NCI-H2029 (cell line): ENCODE measurements around the gene ALAS1.
A peak's percentile ranks its signal among the peaks of the same experiment; 100 is the strongest.
"Not testable (repeated sequence)": the region's sequence is repeated elsewhere in the genome, so short reads cannot be mapped to it uniquely, and the experiment has no call there.

ENCODE experiments used
- DNase-seq: peaks from one replicate; lab custom pipeline; 2025; lab: John Stamatoyannopoulos, UW

The ALAS1 gene

DNA sequence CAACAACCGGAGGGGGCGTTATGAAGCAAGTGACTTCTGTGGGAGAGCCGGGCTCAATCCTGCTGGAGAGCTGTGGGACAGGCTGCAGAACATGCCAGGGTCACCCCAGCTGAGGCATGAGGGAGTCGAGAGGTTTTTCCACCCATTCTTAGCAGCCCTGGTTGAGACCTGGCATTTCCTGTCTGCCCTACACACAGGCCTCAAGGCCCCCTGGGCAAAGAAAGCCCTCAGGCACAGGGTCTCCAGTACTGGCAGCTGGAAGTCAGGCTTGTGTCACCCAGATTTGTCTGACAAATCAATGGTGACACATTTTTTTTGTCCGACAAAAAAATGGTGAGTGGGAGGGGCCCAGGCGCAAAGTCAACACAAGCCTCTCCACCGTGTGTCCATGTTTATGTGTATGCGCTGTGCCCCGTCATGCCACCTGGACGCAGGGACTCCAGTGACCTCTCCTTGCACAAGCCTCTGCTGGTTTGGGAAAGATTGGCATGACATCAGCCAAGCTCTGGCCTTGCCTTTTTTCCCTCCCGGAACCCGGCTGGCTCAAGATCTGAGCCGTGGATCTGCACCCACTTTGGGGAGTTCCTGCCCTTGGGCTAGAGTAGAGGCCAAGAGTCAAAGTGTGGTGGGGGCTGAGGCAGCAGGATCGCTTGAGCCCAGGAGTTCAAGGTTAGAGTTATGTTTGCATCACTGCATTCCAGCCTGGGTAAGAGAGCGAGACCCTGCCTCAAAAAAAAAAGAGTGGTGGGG lies 20.8 kb upstream of the ALAS1 start:
- DNase-seq = no peak

GRCh38 chr3:52177701-52178042 lies 20.3 kb upstream of the ALAS1 start:
- no peak for DNase-seq

DNA sequence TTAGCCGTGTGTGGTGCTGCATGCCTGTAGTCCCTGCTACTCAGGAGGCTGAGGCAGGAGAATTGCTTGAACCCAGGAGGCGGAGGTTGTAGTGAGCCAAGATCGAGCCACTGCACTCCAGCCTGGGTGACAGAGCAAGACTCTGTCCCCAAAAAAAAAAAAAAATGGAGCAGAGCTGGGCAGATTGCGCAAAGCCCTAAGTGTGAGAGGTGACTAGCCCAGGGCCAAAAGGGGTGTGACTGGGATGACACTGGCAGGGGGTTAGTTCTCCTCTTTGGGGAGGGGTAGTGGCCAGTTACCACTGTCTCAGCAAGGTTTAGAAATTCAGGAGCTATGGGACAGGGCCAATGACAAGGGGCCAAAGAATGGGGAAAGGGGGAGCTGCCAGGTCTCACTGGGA lies 19.8 kb upstream of the ALAS1 start:
- not testable (repeated sequence) for DNase-seq

- DNase-seq = no peak
Observed at GRCh38 chr3:52178537-52178936, 19.4 kb upstream of the ALAS1 start.

GRCh38 chr3:52181543-52181942 lies 16.4 kb upstream of the ALAS1 start:
- DNase-seq = no peak

- DNase-seq = no peak
Observed at GRCh38 chr3:52182196-52182595, 15.8 kb upstream of the ALAS1 start.

DNA sequence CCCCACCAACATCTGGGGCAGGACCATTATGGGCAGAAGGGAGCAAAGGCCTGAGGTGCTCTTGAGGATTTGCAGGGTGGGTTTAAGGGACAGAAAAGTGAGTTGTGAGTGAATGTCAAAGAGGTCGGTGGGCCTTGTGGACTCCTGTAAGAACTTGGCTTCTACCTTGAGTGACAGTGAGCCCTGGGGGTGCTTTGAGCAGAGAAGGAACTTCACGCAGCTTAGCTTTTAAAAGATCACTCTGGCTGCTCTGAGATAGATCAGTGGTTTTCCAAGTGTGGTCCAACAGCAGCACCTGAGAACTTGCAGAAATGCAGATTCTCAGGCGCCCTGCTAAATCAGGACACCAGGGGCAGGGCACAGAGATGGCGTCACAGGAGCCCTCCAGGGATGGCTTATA lies 15.3 kb upstream of the ALAS1 start:
- DNase-seq = no peak

DNA sequence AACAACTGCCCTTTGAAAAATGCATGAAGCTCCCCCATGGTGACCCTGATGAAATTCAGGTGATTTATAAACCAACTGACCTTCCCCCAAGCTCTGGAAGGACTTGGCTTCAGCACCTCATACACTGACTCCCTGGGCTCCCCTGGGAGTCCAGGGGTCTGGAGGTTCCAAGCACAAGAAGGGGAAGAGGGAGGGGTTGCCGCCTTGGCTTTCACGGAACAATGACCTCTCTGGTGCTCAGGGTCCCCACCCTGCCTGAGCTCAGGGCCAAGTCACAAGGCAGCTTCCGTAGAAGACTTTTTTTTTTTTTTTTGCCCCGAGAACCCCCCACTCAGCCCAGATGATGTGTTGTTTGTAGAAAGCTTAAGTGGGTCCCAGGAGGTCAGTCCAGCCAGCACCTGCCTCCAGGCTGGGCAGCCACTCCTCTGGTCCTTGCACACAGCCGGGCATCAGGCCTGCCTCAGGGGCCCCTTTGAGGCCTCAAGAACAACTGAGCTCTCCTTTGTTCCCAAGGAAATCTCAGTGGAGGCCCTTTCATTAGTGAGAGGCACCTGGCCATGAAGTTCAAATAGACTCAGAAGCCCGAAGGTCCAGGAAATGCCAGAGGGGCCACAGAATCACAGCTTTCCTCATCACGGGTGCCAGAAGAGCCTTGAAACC lies 14.0 kb upstream of the ALAS1 start:
- DNase-seq = no peak

- no peak for DNase-seq
Observed at GRCh38 chr3:52184690-52185089, 13.3 kb upstream of the ALAS1 start.

- DNase-seq = no peak
Observed at GRCh38 chr3:52185311-52185710, 12.6 kb upstream of the ALAS1 start.

- no peak for DNase-seq
Observed at GRCh38 chr3:52185837-52186236, 12.1 kb upstream of the ALAS1 start.

GRCh38 chr3:52186729-52187128 lies 11.2 kb upstream of the ALAS1 start:
- DNase-seq = no peak

- DNase-seq = no peak
Observed at GRCh38 chr3:52188556-52188955, 9.4 kb upstream of the ALAS1 start.

DNA sequence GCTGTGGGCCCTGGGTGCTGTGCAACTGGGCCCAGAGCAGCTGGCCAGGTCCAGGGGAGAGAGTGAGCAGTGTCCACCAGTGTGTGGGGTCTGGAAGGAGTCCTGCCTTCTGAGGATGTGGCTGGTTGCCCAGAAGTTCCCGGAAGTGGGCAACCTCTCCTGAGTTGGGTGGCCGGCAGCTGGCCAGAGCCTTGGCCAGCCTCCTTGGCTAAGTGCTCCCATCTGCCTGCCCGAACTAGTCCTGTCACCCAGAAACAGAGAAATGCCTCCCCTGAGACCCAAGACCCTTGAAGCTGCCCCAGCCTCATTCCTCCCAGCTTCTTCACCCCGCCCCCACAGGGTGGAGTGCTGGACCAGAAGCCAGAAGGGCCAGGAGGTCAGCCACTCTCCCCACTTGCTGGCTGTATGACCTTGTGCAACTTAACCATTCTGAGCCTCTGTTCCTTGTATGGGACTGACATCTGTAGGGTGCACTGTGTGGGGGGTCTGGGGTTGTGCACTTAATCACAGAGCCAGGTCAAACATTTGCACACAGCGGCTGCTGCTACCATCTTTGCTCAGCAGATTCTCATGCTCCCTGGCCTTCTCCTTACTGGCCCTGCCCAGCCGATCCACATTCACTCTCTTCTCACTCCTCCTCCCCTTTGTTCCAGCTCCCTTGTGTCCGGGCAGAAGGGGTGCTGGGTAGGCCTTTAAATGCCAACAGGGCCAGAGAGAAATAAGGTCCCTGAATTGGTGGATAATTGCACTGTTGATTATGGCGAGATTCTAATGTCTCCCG lies 7.5 kb upstream of the ALAS1 start:
- DNase-seq = no peak

GRCh38 chr3:52191663-52192062 lies 6.3 kb upstream of the ALAS1 start:
- DNase-seq = no peak

- DNase-seq = peak; percentile 35
Observed at GRCh38 chr3:52193065-52193464, 4.9 kb upstream of the ALAS1 start.

DNA sequence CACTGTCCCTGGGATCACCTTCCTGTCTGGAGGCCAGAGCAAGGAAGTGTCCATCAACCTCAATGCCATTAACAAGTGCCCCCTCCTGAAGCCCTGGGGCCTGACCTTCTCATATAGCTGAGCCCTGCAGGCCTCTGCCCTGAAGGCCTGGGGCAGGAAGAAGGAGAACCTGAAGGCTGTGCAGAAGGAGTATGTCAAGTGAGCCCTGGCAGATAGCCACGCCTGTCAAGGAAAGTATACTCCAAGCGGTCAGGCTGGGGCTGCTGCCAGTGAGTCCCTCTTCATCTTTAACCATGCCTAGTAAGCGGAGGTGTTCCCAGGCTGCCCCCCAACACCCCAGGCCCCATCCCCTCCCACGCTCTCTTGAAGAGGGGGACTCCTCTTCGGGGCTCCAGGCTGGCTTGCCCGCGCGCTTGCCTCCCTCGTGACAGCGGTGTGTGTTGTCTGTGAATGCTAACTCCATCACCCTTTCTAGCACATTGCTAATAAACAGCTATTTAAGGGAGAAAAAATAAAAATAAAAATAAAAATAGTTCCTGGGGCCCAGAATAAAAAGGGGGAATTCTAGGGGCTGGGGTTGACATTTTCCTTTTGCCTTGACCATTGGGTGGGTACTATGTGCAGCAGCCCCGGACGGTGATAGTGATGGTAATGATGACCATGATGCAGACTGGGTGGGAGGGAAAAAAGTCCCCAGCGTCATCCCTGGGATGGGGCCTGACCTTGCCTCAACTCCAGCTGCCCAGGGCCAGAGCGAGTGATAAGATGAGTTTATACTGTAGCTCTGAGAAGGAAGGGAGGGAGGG lies 3.3 kb upstream of the ALAS1 start:
- no peak for DNase-seq

DNA sequence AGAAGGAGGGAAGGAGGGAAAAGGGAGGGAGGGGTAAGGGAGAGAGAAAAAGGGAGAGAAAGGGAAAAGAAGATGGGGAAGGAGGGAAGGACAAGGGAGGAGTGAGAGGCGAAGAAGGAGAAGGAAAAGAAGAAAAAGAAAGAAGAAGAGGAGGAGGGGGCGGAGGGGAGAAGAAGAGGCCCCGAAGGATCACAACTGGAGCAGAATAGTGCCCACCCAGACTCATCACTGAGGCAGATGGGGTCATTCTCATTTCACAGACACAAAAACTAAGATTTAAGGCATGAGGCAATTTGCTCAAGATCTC lies 2.7 kb upstream of the ALAS1 start:
- DNase-seq = no peak

DNA sequence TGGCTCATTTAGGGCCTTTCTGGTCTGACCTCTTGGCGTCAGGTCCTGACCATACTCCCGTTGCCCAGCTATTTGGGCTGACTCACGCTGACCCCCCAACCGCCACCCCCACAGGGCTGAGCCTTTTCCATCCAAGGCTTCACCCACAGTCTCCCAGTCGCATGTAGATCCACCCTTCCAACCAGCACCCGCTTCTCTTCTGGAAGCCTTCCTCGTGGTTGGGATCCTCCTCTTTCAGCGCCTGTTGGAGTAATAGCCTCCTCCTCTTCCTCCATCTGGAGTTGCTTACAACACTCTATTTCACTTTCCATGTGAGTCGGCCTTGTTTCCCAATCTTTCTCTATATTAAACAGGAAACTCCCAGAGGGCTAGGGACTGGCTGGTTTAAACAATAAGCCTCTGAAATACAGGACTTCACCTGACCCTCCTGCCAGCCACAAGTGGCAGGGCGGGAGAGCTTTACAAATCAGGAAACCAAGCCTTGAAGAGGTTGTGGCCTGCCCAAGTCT lies 2.1 kb upstream of the ALAS1 start:
- no peak for DNase-seq

- no peak for DNase-seq
Observed at GRCh38 chr3:52196977-52197376, 983 bp upstream of the ALAS1 start.

- DNase-seq = no peak
Observed at GRCh38 chr3:52197499-52197841, 490 bp upstream of the ALAS1 start.
